ENCODE measurements around the gene ERVFRD-1. TPM values are rescaled to one million over a fixed set of nuclear protein-coding genes. Genes with fewer than 3 reads are reported as not detected.
"Not testable (repeated sequence)": the region's sequence is repeated elsewhere in the genome, so short reads cannot be mapped to it uniquely, and the experiment has no call there.

Gene ERVFRD-1
- total and polyA plus RNA-seq, 2 experiments from 2014 or later: 0.05 TPM; not detected in 1

DNA sequence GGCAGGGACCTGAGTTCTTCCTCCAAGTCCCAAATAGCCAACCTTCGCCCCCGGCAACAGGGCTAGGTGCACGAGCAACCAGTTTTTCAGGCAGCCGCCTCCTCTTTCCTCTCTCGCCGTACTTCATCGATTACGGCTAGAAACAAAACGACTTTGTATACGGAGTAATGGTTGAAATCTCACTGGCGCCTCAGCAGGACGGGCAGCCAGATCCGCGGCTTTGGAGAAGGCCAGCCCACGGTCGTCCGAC, 18.2 kb downstream of the ERVFRD-1 start:
- H3K4me1 ChIP-seq (ENCODE audit: insufficient read depth): peaks cover 17% of the 10 kb centered on the region; the same call in 1 of the 2 replicates
- H3K4me3 ChIP-seq: peak overlapping the region; percentile 82
- H3K9ac ChIP-seq: peak overlapping the region; percentile 94
- H3K9me2 ChIP-seq (ENCODE audit: insufficient read depth): no peaks in the 10 kb centered on the region
- no peaks in the 10 kb centered on the region for H4K20me1 ChIP-seq (ENCODE audit: insufficient read depth)
- peak overlapping the region; percentile 89 for H3K27ac ChIP-seq
- H3K27me3 ChIP-seq (replicated peaks; ENCODE audit: insufficient read depth): no peaks in the 10 kb centered on the region
- no peak for TF ChIP-seq EZH2 (IDR thresholded peaks at IDR 0.05; ENCODE audit: insufficient read depth, poor library complexity, severe bottlenecking)
- TF ChIP-seq EZH2phosphoT487 (IDR thresholded peaks at IDR 0.05; ENCODE audit: insufficient read depth, low read depth): no peak
- no peaks in the 10 kb centered on the region for H3K36me3 ChIP-seq (ENCODE audit: low read depth)
- H3K9me3 ChIP-seq (ENCODE audit: low read depth): no peaks in the 10 kb centered on the region
- DNase-seq: no peak
- peak overlapping the region; percentile 94 for H3K4me2 ChIP-seq (ENCODE audit: unreplicated experiment)
- peaks cover 21% of the 10 kb centered on the region for H3F3A ChIP-seq (ENCODE audit: insufficient read depth)
- in situ Hi-C loops (cut with MboI): no loop called here
- peak overlapping the region; percentile 94 for H2AFZ ChIP-seq
- H3K79me2 ChIP-seq (ENCODE audit: insufficient read depth): peaks cover 41% of the 10 kb centered on the region
- 0 to 1% methylated on average over 17 of the region's 17 CpGs for WGBS, 2 experiments (ENCODE audit: low coverage in 1 of 2, low lambda C conversion rate in 2 of 2, missing lambda C conversion rate in 2 of 2)

GRCh38 chr6:11092668-11093375, 18.7 kb downstream of the ERVFRD-1 start:
- peaks cover 21% of the 10 kb centered on the region for H3F3A ChIP-seq (ENCODE audit: insufficient read depth)
- H3K4me1 ChIP-seq (ENCODE audit: insufficient read depth): peaks cover 17% of the 10 kb centered on the region; the same call in 1 of the 2 replicates
- H3K4me3 ChIP-seq: peak overlapping the region; percentile 82
- no peaks in the 10 kb centered on the region for H4K20me1 ChIP-seq (ENCODE audit: insufficient read depth)
- H3K27ac ChIP-seq: peak overlapping the region; percentile 89
- peak overlapping the region; percentile 94 for H3K4me2 ChIP-seq (ENCODE audit: unreplicated experiment)
- TF ChIP-seq EZH2 (IDR thresholded peaks at IDR 0.05; ENCODE audit: insufficient read depth, poor library complexity, severe bottlenecking) (no peak), EZH2phosphoT487 (IDR thresholded peaks at IDR 0.05; ENCODE audit: insufficient read depth, low read depth) (no peak)
- no peaks in the 10 kb centered on the region for H3K9me3 ChIP-seq (ENCODE audit: low read depth)
- H3K9ac ChIP-seq: peak overlapping the region; percentile 94
- no peaks in the 10 kb centered on the region for H3K36me3 ChIP-seq (ENCODE audit: low read depth)
- H3K79me2 ChIP-seq (ENCODE audit: insufficient read depth): peaks cover 36% of the 10 kb centered on the region
- no peaks in the 10 kb centered on the region for H3K9me2 ChIP-seq (ENCODE audit: insufficient read depth)
- WGBS, 2 experiments (ENCODE audit: low coverage in 1 of 2, low lambda C conversion rate in 2 of 2, missing lambda C conversion rate in 2 of 2): 3% methylated on average over 10 of the region's 10 CpGs
- peak; percentile 62 for DNase-seq
- in situ Hi-C loops (cut with MboI): no loop called here
- no peaks in the 10 kb centered on the region for H3K27me3 ChIP-seq (replicated peaks; ENCODE audit: insufficient read depth)
- H2AFZ ChIP-seq: peak overlapping the region; percentile 94

- in situ Hi-C loops (cut with MboI); H3K9ac ChIP-seq; DNase-seq; H3K27ac ChIP-seq; H4K20me1 ChIP-seq (ENCODE audit: insufficient read depth); H3K4me2 ChIP-seq (ENCODE audit: unreplicated experiment); H3K9me3 ChIP-seq (ENCODE audit: low read depth); H3K9me2 ChIP-seq (ENCODE audit: insufficient read depth); H2AFZ ChIP-seq; H3K4me3 ChIP-seq; H3K36me3 ChIP-seq (ENCODE audit: low read depth); H3K27me3 ChIP-seq (replicated peaks; ENCODE audit: insufficient read depth): not testable (repeated sequence)
- peaks cover 20% of the 10 kb centered on the region for H3K4me1 ChIP-seq (ENCODE audit: insufficient read depth)
- WGBS, 2 experiments (ENCODE audit: low coverage in 1 of 2, low lambda C conversion rate in 2 of 2, missing lambda C conversion rate in 2 of 2): 96 to 98% methylated on average over 5 of the region's 5 CpGs
- H3F3A ChIP-seq (ENCODE audit: insufficient read depth): peaks cover 25% of the 10 kb centered on the region
- peaks cover 19% of the 10 kb centered on the region for H3K79me2 ChIP-seq (ENCODE audit: insufficient read depth)
Observed at GRCh38 chr6:11091141-11091540, 20.4 kb downstream of the ERVFRD-1 start.

DNA sequence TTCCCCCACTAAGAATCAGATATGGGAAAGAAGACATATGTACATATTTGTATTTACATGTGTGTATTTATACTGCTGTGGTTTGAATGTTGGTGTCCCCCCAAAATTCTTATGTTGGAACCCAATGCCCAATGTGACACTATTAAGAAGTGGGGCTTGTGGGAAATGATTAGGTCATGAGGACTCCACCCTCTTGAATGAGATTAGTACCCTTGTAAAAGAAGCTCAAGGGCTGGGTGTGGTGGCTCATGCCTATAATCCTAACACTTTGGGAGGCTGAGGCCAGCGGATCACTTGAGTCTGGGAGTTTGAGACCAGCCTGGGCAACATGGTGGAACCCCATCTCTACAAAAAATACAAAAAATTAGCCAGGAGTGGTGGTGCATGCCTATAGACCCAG, 21.8 kb downstream of the ERVFRD-1 start:
- no peak overlapping the region for H2AFZ ChIP-seq
- H3F3A ChIP-seq (ENCODE audit: insufficient read depth): peaks cover 23% of the 10 kb centered on the region
- no peak overlapping the region for H3K27ac ChIP-seq
- TF ChIP-seq EZH2 (IDR thresholded peaks at IDR 0.05; ENCODE audit: insufficient read depth, poor library complexity, severe bottlenecking) (no peak), EZH2phosphoT487 (IDR thresholded peaks at IDR 0.05; ENCODE audit: insufficient read depth, low read depth) (no peak)
- H3K9ac ChIP-seq: no peak overlapping the region
- H3K4me2 ChIP-seq (ENCODE audit: unreplicated experiment): no peak overlapping the region
- peaks cover 12% of the 10 kb centered on the region for H3K4me1 ChIP-seq (ENCODE audit: insufficient read depth)
- no peak for DNase-seq
- no peaks in the 10 kb centered on the region for H3K36me3 ChIP-seq (ENCODE audit: low read depth)
- H3K9me3 ChIP-seq (ENCODE audit: low read depth): no peaks in the 10 kb centered on the region
- WGBS, 2 experiments (ENCODE audit: low coverage in 1 of 2, low lambda C conversion rate in 2 of 2, missing lambda C conversion rate in 2 of 2): 96 to 100% methylated on average over 1 of the region's 1 CpG
- in situ Hi-C loops (cut with MboI): no loop called here
- H3K27me3 ChIP-seq (replicated peaks; ENCODE audit: insufficient read depth): no peaks in the 10 kb centered on the region
- peaks cover 5% of the 10 kb centered on the region for H3K79me2 ChIP-seq (ENCODE audit: insufficient read depth)
- no peaks in the 10 kb centered on the region for H3K9me2 ChIP-seq (ENCODE audit: insufficient read depth)
- H4K20me1 ChIP-seq (ENCODE audit: insufficient read depth): no peaks in the 10 kb centered on the region
- no peak overlapping the region for H3K4me3 ChIP-seq

GRCh38 chr6:11087141-11087812, 24.2 kb downstream of the ERVFRD-1 start:
- H4K20me1 ChIP-seq (ENCODE audit: insufficient read depth); H3K9me3 ChIP-seq (ENCODE audit: low read depth); H3K9me2 ChIP-seq (ENCODE audit: insufficient read depth); H3K79me2 ChIP-seq (ENCODE audit: insufficient read depth); H3K4me1 ChIP-seq (ENCODE audit: insufficient read depth); H3K4me2 ChIP-seq (ENCODE audit: unreplicated experiment); H3K36me3 ChIP-seq (ENCODE audit: low read depth); in situ Hi-C loops (cut with MboI); DNase-seq; H3K27me3 ChIP-seq (replicated peaks; ENCODE audit: insufficient read depth); H3F3A ChIP-seq (ENCODE audit: insufficient read depth); H3K9ac ChIP-seq; H3K27ac ChIP-seq: not testable (repeated sequence)
- 0 out of 2 replicates have a peak overlapping the region, but pooled peaks have one; percentile 31 for H3K4me3 ChIP-seq
- peak overlapping the region; percentile 25; the same call in 1 of the 2 replicates for H2AFZ ChIP-seq
- WGBS, 2 experiments (ENCODE audit: low coverage in 1 of 2, low lambda C conversion rate in 2 of 2, missing lambda C conversion rate in 2 of 2): 51 to 70% methylated on average over 35 to 47 of the region's 47 CpGs

All from GM23248 (cell line).